HG03432 (cell line): ENCODE measurements around the gene TFF3.

ENCODE experiments used
- ATAC-seq: cut with Tn5 transposase; IDR thresholded peaks from one replicate; pipeline ENCODE4 v1.9.1; 2021; ENCODE audit warnings: mild to moderate bottlenecking, moderate library complexity; ENCODE audit not compliant: unreplicated experiment

TFF3 gene

DNA sequence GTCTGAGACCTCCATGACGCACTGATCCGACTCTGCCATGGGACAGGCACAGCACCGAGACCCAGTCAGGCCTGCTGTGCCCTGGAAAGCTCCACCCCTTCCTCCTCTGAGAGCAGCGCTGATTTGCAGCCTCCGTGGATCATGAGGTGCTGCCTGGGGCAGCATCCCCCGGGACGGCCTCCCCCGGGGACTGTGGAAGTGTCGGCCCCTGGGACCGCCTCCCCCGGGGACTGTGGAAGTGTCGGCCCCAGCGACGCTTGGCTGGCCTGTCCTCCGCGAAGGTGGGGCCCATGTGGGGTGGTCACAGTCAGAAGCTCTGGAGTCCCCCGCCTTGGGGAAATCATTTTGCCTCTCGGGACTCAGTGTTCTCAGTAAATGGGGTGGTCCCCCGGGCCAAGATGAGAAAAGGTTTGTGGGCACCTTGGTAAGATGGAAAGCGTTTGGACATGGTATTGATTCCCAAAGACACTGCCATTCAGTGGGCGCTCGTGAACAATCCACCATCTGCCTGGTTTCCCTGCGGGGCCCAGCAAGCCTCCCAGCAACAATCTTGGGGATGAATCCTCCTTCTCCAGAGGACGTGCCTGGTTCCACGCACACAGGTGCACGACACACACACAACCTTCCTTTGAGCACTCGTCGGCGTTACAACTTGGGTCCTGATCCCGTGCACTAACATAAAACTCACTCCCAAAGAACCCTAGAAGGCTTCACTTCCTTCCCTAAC lies 32.6 kb upstream of the TFF3 start:
- no peak for ATAC-seq

GRCh38 chr21:42346866-42347600 lies 31.8 kb upstream of the TFF3 start:
- no peak for ATAC-seq

GRCh38 chr21:42346441-42346840 lies 31.2 kb upstream of the TFF3 start:
- ATAC-seq = no peak

GRCh38 chr21:42344631-42345030 lies 29.4 kb upstream of the TFF3 start:
- no peak for ATAC-seq

- no peak for ATAC-seq
These were observed 28.8 kb upstream of the TFF3 start for GRCh38 chr21:42343963-42344510.

- no peak for ATAC-seq
These were observed 28.3 kb upstream of the TFF3 start for GRCh38 chr21:42343556-42343955.

GRCh38 chr21:42343101-42343500 lies 27.9 kb upstream of the TFF3 start:
- ATAC-seq = no peak

DNA sequence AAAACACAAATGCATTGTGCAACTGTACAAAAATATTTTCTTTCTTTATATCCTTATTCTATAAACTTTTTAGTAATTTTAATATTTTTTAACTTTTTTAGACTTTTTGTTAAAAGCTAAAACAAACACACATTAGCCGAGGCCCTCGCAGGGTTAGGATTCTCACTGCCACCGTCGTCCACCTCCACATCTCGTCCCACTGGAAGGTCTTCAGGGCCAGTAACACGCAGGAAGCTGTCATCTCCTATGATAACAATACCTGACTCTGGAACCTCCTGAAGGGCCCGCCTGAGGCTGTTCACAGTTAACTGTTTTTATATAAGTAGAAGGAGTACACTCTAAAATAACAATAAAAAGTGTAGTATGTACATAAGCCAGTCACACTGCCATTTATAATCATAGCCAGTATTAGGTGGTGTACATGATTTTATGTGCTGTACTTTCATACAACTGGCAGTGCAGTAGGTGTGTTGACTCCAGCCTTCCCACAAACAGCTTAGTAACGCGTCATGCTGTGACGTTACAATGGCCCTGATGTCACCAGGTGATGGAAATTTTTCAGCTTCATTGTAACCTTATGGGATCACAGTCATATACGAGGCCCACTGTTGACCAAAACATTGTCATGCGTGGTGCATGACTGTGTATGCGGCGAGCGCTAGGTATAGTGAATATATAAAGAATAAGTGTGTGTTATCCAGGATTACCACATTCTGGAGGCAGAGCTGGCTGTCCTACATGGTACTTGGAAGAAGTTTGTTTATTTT lies 26.8 kb upstream of the TFF3 start:
- no peak for ATAC-seq

GRCh38 chr21:42340187-42341050 lies 25.2 kb upstream of the TFF3 start:
- no peak for ATAC-seq

GRCh38 chr21:42338729-42339715 lies 23.8 kb upstream of the TFF3 start:
- no peak for ATAC-seq

DNA sequence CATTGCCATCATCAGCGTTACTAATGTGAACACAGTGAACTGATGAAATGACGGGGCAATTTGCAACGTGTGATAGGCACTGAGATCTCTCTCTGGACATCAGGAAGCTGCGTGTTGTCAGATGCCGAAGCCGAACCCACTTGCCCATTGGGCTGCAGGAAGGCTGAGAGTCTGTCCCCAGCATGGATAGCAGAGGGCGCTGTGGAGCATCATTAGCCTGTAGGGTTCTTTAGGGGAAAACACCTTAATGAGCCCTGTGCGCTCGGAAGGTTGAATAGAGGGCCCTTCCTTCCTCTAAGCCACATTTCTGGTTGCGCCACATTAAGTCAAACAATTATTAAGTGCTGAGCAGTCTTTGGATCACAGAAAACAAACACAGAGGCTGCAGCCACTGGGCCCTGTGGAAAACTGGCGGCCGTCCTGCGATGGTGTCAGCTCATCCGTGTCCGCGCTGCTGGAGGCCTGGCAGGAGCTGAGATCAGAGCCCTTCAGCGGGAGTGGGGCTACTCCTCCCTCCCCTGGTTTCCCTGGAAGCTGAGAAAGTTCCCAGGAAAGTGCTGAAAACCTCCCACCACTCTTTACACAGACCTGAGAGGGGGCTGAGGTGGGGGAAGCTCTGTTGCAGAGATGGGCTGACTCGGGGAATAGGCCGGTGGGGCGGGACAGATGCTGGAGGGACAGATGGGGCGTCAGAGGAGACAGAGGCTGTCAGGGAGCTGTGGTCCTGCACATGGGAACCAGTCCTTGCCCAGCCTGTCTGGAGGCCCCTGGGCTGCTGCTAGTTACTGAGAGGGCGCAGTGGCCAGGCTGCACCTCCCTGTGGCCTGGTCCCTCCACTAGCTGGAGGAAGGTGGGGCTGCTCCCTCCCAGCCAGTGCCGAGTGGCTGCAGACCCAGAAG lies 22.9 kb upstream of the TFF3 start:
- peak; percentile 47 for ATAC-seq

GRCh38 chr21:42337276-42337675 lies 22.1 kb upstream of the TFF3 start:
- ATAC-seq = no peak

- no peak for ATAC-seq
These were observed 20.8 kb upstream of the TFF3 start for GRCh38 chr21:42336054-42336453.

DNA sequence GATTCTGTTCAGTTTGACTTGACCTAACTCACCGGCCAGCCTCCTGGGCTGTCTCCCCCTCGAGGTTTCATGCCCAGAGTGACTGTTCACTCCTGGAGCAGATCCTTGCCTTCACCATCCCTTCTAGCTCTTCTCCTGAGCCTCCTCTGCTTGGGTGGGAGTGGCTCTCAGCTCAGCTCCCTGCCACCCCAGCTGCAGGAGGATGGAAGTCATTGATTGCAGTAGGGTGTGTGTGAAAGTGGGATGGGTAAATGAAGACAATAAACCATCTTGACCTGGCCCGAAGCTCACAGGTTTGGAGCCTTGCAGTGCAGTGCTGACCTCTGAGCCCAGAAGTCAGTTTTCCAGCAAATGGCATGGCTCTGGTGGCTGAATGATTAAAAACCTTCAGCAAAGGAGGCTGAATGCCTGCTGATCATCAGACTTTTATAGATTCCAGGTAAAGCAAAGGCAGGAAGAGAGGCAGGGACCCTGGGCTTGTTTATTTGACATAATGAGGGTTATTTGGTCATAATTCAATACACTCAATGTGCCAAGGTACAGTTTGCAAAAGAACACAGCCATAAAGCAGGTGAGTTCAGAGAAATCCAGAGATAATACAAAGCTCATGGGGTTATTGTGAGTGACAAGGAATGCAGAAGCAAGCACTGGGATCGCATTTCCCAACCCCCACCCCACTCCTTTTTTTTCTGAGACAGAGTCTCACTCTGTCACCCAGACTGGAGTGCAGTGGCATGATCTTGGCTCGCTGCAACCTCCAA lies 17.5 kb upstream of the TFF3 start:
- ATAC-seq = no peak

DNA sequence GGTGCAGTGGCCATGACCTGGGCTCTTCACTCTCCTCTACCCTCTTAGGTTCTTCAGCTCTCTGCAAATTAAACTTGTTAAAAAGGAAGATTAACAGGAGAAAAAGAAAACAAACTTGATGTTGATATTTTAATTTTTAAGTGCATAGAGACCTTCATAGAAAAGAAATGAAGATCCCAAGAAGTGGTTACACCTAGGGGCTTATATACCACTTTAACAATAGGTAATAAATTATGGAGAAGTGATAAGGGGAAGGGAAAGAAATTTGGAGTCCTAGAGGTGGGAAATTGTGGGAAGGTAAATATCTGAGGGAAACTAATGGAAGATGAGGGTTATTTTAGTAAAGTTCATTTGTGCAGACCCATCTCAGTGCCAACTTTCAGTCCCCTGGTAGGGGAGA lies 16.5 kb upstream of the TFF3 start:
- no peak for ATAC-seq

GRCh38 chr21:42330380-42331371 lies 15.5 kb upstream of the TFF3 start:
- ATAC-seq = no peak
